PFSK-1 (cell line): Measurements from ENCODE around the gene NOTUM.

Experiments
- FOXP2 ChIP-seq: optimal IDR thresholded peaks from 2 replicates; pipeline ENCODE3; 2011; ENCODE audit warnings: borderline replicate concordance, control low read depth, inconsistent platforms; ENCODE audit not compliant: insufficient read depth; ENCODE audit errors: extremely low read length, extremely low read depth
- POLR2AphosphoS5 ChIP-seq: IDR thresholded peaks from 2 replicates; pipeline ENCODE4 v1.6.1; 2012; ENCODE audit warnings: low read depth, mild to moderate bottlenecking, control low read depth, low read length, moderate library complexity
- REST ChIP-seq, 2 experiments: IDR thresholded peaks; 2 replicates each; pipeline versions ENCODE4 v1.6.1 to v1.8.0; 2011 to 2012; ENCODE audit warnings: low read depth in 2 of 2, low read length in 2 of 2, control low read depth in 1 of 2, inconsistent platforms in 1 of 2, mild to moderate bottlenecking in 1 of 2, moderate library complexity in 1 of 2; ENCODE audit not compliant: insufficient read depth in 1 of 2
- SIN3A ChIP-seq: IDR thresholded peaks from 2 replicates; pipeline ENCODE4 v1.6.1; 2012; ENCODE audit warnings: mild to moderate bottlenecking, low read length, moderate library complexity, borderline replicate concordance; ENCODE audit not compliant: insufficient read depth
- TAF1 ChIP-seq: IDR thresholded peaks from 2 replicates; pipeline ENCODE4 v1.6.1; 2012; ENCODE audit warnings: low read length, control low read depth, borderline replicate concordance; ENCODE audit not compliant: insufficient read depth

Gene NOTUM

DNA sequence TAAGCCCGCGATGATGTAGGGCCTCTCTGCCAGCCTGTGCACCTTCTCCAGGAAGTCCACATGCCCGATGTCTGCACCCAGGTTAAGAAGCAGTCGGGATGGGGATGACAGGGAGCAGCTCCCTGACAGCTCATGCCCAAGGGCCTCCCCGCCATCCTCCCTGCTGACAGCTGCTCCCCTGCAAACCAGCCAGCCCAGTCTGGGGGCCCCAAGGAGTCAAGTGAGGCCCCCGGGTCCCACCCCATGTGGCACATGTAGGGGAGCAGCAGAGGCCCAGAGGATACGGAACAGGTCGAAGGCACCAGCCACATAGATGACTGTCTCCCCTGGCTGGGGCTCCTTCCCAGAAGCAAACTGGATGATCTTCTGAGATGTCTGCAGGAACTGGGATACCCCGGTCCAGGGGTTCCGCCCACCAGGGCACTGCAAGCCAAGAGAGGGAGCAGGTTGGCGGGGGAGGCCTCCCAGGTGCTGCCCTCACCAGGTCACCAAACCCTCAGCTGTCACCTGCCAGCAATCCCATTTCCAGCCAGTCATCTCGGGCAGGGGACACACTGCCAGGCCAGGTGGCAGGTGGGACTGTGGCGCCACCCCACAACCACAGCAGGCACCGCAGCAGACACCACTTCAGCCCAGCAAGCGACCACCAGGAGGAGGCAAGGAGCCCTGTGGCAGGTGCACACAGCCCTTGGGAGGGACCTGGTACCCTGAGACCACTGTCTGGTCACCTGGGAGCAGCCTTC lies 54.3 kb downstream of the NOTUM start:
- no peak for TF ChIP-seq REST (IDR thresholded peaks at IDR 0.05; ENCODE audit: insufficient read depth in 1 of 2, low read depth in 2 of 2, low read length in 2 of 2)
- TF ChIP-seq SIN3A: no peak
- TF ChIP-seq TAF1: no peak
- TF ChIP-seq FOXP2: no peak

GRCh38 chr17:81905993-81906392 lies 55.0 kb downstream of the NOTUM start:
- TF ChIP-seq SIN3A (no peak), REST (IDR thresholded peaks at IDR 0.05; ENCODE audit: insufficient read depth in 1 of 2, low read depth in 2 of 2, low read length in 2 of 2) (no peak), FOXP2 (no peak), POLR2AphosphoS5 (no peak), TAF1 (no peak)

- TF ChIP-seq SIN3A (no peak), FOXP2 (no peak), TAF1 (no peak), POLR2AphosphoS5 (no peak), REST (IDR thresholded peaks at IDR 0.05; ENCODE audit: insufficient read depth in 1 of 2, low read depth in 2 of 2, low read length in 2 of 2) (no peak)
Observed at GRCh38 chr17:81905424-81905875, 55.5 kb downstream of the NOTUM start.

GRCh38 chr17:81904600-81905423 lies 56.2 kb downstream of the NOTUM start:
- no peak for TF ChIP-seq FOXP2

- no peak for TF ChIP-seq SIN3A
- TF ChIP-seq REST (IDR thresholded peaks at IDR 0.05; ENCODE audit: insufficient read depth in 1 of 2, low read depth in 2 of 2, low read length in 2 of 2): no peak
- no peak for TF ChIP-seq TAF1
- TF ChIP-seq FOXP2: no peak
- TF ChIP-seq POLR2AphosphoS5: no peak
Observed at GRCh38 chr17:81903896-81904599, 56.9 kb downstream of the NOTUM start.
